Measurements from ENCODE around the gene ATP6V0A4.

DNA sequence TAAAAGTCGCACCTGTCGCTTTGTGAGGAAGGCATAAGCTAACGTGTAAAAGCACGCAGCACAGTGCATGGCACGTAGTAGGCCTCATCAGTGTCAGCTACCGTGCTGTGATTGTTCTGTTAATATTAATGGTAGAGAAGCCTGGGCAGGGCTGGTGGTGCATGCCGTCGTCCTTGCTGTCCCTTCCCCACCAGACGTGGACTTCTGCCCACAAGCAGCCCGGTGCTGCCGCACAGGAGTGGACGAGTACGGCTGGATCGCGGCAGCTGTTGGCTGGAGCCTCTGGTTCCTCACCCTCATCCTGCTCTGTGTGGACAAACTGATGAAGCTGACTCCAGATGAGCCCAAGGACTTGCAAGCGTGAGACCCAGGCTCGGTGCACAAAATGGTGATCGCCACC, 4.7 kb upstream of the ATP6V0A4 start:
- TF ChIP-seq, protein P1, sequence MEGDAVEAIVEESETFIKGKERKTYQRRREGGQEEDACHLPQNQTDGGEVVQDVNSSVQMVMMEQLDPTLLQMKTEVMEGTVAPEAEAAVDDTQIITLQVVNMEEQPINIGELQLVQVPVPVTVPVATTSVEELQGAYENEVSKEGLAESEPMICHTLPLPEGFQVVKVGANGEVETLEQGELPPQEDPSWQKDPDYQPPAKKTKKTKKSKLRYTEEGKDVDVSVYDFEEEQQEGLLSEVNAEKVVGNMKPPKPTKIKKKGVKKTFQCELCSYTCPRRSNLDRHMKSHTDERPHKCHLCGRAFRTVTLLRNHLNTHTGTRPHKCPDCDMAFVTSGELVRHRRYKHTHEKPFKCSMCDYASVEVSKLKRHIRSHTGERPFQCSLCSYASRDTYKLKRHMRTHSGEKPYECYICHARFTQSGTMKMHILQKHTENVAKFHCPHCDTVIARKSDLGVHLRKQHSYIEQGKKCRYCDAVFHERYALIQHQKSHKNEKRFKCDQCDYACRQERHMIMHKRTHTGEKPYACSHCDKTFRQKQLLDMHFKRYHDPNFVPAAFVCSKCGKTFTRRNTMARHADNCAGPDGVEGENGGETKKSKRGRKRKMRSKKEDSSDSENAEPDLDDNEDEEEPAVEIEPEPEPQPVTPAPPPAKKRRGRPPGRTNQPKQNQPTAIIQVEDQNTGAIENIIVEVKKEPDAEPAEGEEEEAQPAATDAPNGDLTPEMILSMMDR (IDR thresholded peaks at IDR 0.05): no peak
- no peak for TF ChIP-seq HMGA2 (CRISPR knock-in tag; IDR thresholded peaks at IDR 0.05)
- no peak for TF ChIP-seq CBFB (CRISPR knock-in tag; IDR thresholded peaks at IDR 0.05; ENCODE audit: low read depth)
